Progenitor cell of endocrine pancreas (in vitro differentiated cells): ENCODE results near the gene EZH2. TPM values are rescaled to one million over a fixed set of nuclear protein-coding genes. Genes with fewer than 3 reads are reported as not detected.

Source experiments
- DNase-seq: peaks from one replicate; pipeline ENCODE4 v3.0.0; 2021; ENCODE audit warnings: low spot score; ENCODE audit not compliant: unreplicated experiment
- H3K27ac Mint-ChIP-seq: 2 replicates; pipeline ENCODE4 v1.8.0; 2021; ENCODE audit warnings: mild to moderate bottlenecking, moderate library complexity, mixed read lengths
- H3K27me3 Mint-ChIP-seq: 2 replicates; pipeline ENCODE4 v1.8.0; 2021; ENCODE audit warnings: mixed read lengths
- H3K36me3 Mint-ChIP-seq: 2 replicates; pipeline ENCODE4 v1.8.0; 2022; ENCODE audit warnings: mixed read lengths; ENCODE audit not compliant: insufficient read depth
- H3K4me1 Mint-ChIP-seq: 2 replicates; pipeline ENCODE4 v1.8.0; 2021; ENCODE audit warnings: low read depth, mixed read lengths
- H3K4me3 Mint-ChIP-seq: 2 replicates; pipeline ENCODE4 v1.8.0; 2021; ENCODE audit warnings: low read depth, mild to moderate bottlenecking, moderate library complexity, mixed read lengths
- H3K9me3 Mint-ChIP-seq: 2 replicates; pipeline ENCODE4 v1.8.0; 2021; ENCODE audit warnings: low read depth, mixed read lengths
- total RNA-seq: library from RNA; stranded (reverse); gene quantifications from 2 replicates; pipeline ENCODE4 v1.2.1, GENCODE V29; 2021
- TF ChIP-seq, protein P1 (sequence below): fragments of 200-600 bp; sonication (generic); IDR thresholded peaks from one replicate; pipeline ENCODE4 v1.5.0; 2021; ENCODE audit warnings: antibody characterized with exemption, mild to moderate bottlenecking; ENCODE audit not compliant: unreplicated experiment

The EZH2 gene
- total RNA-seq, 1 donor from 2014 or later: 57.6 TPM

DNA sequence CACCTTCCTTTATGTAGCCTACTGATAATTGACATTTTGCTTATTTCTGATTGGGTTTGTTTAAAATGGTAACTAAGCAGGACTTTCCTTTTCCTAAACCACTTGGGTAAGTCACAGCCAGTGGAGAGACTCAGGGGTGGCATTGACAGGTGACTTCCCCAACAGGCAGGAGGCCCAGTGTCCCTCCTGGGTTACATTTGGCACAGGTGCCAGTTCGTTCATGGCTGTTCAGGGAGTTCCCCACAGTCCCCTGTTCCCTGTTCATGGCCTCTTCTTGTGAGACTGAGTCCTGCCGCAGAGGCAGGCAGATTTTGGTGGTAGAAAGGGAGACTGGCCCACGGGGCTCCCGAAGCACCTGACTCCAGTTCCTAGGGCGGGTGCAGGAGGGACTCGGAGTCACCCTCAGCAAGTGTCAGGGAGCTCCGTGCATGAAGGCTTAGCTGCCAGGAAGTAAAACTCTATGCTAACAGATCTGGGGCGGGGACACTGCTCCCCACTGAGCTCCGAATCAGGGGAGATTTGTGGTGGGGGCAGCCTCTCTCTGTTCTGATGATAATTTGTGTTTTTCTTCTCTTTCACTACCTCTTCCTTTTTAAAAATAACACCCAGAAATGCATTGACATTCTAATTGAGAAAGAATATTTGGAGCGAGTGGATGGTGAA, 84.1 kb downstream of the EZH2 start:
- TF ChIP-seq, protein P1, sequence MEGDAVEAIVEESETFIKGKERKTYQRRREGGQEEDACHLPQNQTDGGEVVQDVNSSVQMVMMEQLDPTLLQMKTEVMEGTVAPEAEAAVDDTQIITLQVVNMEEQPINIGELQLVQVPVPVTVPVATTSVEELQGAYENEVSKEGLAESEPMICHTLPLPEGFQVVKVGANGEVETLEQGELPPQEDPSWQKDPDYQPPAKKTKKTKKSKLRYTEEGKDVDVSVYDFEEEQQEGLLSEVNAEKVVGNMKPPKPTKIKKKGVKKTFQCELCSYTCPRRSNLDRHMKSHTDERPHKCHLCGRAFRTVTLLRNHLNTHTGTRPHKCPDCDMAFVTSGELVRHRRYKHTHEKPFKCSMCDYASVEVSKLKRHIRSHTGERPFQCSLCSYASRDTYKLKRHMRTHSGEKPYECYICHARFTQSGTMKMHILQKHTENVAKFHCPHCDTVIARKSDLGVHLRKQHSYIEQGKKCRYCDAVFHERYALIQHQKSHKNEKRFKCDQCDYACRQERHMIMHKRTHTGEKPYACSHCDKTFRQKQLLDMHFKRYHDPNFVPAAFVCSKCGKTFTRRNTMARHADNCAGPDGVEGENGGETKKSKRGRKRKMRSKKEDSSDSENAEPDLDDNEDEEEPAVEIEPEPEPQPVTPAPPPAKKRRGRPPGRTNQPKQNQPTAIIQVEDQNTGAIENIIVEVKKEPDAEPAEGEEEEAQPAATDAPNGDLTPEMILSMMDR: no peak
- Mint-ChIP-seq H3K27ac (no peak overlapping the region), H3K9me3 (peaks cover 8% of the 10 kb centered on the region), H3K27me3 (no peaks in the 10 kb centered on the region), H3K4me1 (peaks cover 3% of the 10 kb centered on the region), H3K36me3 (peaks cover 61% of the 10 kb centered on the region), H3K4me3 (no peak overlapping the region)
- DNase-seq: no peak

DNA sequence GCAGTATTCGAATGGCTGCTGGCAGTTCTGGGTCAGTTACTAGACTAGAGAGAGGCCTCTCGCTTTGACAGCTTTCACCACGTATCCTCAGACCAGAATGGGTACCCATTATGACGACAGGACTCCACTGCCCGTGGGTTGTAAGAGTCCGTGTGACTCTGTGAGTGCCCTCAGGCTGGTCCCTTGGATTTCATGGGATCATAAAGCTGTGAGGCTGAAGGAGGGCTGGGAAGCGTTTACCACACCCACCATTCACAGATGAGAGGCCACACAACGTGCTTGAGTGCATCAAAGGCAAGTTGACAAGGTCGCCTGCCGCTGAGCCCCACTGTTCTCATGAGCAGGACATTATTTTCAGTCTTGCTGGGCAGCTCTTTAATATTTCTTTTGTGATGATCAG, 87.2 kb downstream of the EZH2 start:
- H3K4me1 Mint-ChIP-seq: no peaks in the 10 kb centered on the region
- TF ChIP-seq, protein P1: no peak
- H3K9me3 Mint-ChIP-seq: peaks cover 12% of the 10 kb centered on the region

DNA sequence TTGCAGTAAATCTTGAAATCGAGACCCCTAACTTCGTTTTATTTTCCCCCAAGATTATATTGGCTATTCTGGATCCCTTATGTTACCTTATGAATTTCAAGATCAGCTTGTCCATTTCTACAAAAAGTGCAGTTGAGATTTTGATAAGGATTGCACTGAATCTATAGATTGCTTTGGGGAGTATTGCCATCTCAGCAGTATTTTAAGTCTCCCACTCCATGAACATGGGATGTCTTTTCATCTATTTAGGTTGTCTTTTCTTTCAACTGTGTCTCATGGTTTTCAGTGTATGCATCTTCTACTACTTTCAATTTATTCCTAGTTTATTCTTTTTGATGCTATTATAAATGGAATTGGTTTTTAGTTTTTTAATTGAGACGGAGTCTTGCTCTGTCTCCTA, 89.6 kb downstream of the EZH2 start:
- Mint-ChIP-seq H3K9me3 (peaks cover 12% of the 10 kb centered on the region), H3K27ac (no peak overlapping the region), H3K4me1 (no peaks in the 10 kb centered on the region), H3K4me3 (no peak overlapping the region), H3K27me3 (no peaks in the 10 kb centered on the region), H3K36me3 (peaks cover 74% of the 10 kb centered on the region)
- TF ChIP-seq, protein P1: no peak
- no peak for DNase-seq

More for the DNA sequence above, 87.2 kb downstream of the EZH2 start:
- Mint-ChIP-seq H3K27ac (peak overlapping the region; percentile 29), H3K36me3 (peaks cover 78% of the 10 kb centered on the region), H3K4me3 (no peak overlapping the region), H3K27me3 (no peaks in the 10 kb centered on the region)
- no peak for DNase-seq

DNA sequence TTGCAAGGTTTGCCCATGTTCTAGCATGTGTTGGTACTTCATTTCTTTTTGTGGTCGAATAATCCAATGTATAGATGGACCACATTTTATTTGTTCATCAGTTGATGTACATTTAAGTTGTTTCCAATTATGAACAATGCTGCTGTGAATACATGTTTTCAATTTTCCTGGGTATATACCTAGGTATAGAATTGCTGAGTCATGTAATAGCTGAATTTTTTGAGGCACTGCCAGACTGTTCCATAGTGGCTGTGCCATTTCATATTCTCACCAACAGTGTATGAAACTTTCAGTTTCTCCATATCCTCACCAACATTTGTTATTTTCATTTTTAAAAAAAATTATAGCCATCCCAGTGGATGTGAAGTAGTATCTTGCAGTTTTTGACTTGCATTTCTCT, 90.5 kb downstream of the EZH2 start:
- DNase-seq: no peak
- Mint-ChIP-seq H3K36me3 (peaks cover 71% of the 10 kb centered on the region), H3K27me3 (no peaks in the 10 kb centered on the region), H3K9me3 (peaks cover 8% of the 10 kb centered on the region), H3K4me1 (no peaks in the 10 kb centered on the region), H3K27ac (no peak overlapping the region), H3K4me3 (no peak overlapping the region)
- TF ChIP-seq, protein P1: no peak

DNA sequence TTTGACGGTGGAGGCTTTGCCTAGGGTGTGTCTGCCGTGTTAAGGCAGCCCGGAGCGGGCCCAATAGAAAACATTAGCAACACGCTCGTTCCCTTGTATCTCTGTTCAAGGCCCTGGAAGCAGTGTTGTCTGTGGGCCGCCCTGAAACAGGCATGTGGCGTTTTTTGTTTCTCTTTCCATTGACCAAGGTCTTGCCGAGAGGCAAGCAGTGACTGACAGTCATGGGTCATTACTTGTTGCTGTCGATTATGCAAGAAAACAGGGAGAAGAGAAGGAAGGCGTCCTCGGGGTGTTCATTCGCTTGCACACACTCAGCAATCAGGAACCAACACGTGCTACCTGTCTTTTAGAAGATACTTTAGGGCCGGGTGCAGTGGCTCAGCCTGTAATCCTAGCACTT, 92.5 kb downstream of the EZH2 start:
- TF ChIP-seq, protein P1: no peak
- Mint-ChIP-seq H3K36me3 (peaks cover 64% of the 10 kb centered on the region), H3K4me1 (no peaks in the 10 kb centered on the region), H3K9me3 (peaks cover 4% of the 10 kb centered on the region), H3K27ac (no peak overlapping the region), H3K27me3 (no peaks in the 10 kb centered on the region), H3K4me3 (no peak overlapping the region)
- DNase-seq: no peak
